HCEC 1CT (cell line): Measurements from ENCODE around the gene EIF4EBP2.

Experiments
- DNase-seq: peaks from one replicate; pipeline ENCODE4 v3.0.0-alpha.2; 2017

EIF4EBP2 gene

GRCh38 chr10:70404036-70404786 lies at the start of gene EIF4EBP2:
Gene EIF4EBP2 (plus strand): TSS chr10:70404145. CDS start chr10:70404402, 257 bp downstream.
- peak; percentile 95 for DNase-seq

- DNase-seq = no peak
Observed at GRCh38 chr10:70354556-70354955, 49.4 kb upstream of the EIF4EBP2 start.

- no peak for DNase-seq
Observed at GRCh38 chr10:70355051-70356021, 48.6 kb upstream of the EIF4EBP2 start.

- DNase-seq = peak; percentile 46
Observed at GRCh38 chr10:70357565-70357964, 46.4 kb upstream of the EIF4EBP2 start.

GRCh38 chr10:70358446-70358845 lies 45.5 kb upstream of the EIF4EBP2 start:
- no peak for DNase-seq

- DNase-seq = no peak
Observed at GRCh38 chr10:70359017-70359550, 44.9 kb upstream of the EIF4EBP2 start.

- no peak for DNase-seq
Observed at GRCh38 chr10:70360215-70360614, 43.7 kb upstream of the EIF4EBP2 start.

- no peak for DNase-seq
Observed at GRCh38 chr10:70362328-70362727, 41.6 kb upstream of the EIF4EBP2 start.

- no peak for DNase-seq
Observed at GRCh38 chr10:70363292-70363691, 40.7 kb upstream of the EIF4EBP2 start.

- peak; percentile 99 for DNase-seq
Observed at GRCh38 chr10:70363971-70364771, 39.8 kb upstream of the EIF4EBP2 start.

- no peak for DNase-seq
Observed at GRCh38 chr10:70364772-70365091, 39.2 kb upstream of the EIF4EBP2 start.

- peak; percentile 85 for DNase-seq
Observed at GRCh38 chr10:70367195-70367796, 36.6 kb upstream of the EIF4EBP2 start.

- no peak for DNase-seq
Observed at GRCh38 chr10:70368774-70369482, 35.0 kb upstream of the EIF4EBP2 start.

GRCh38 chr10:70369498-70370018 lies 34.4 kb upstream of the EIF4EBP2 start:
- no peak for DNase-seq

GRCh38 chr10:70370766-70371165 lies 33.2 kb upstream of the EIF4EBP2 start:
- DNase-seq = no peak

GRCh38 chr10:70371846-70372245 lies 32.1 kb upstream of the EIF4EBP2 start:
- DNase-seq = no peak

GRCh38 chr10:70374775-70375614 lies 28.9 kb upstream of the EIF4EBP2 start:
- DNase-seq = no peak

GRCh38 chr10:70376436-70377378 lies 27.2 kb upstream of the EIF4EBP2 start:
- DNase-seq = no peak

GRCh38 chr10:70378122-70378521 lies 25.8 kb upstream of the EIF4EBP2 start:
- peak; percentile 97 for DNase-seq
